Testis (tissue), 3 donors: ENCODE measurements around the gene ZNF581. TPM values are rescaled to one million over a fixed set of nuclear protein-coding genes. Genes with fewer than 3 reads are reported as not detected.

Experiments
- DNase-seq: peaks from one replicate; pipeline ENCODE4 v3.0.0-alpha.2; 2019
- H3K27ac ChIP-seq, 2 donors: fragments of 200-600 bp; sonication (generic); one replicate each; pipeline ENCODE4 v1.5.1; 2019
- H3K27me3 ChIP-seq: fragments of 200-600 bp; sonication (generic); one replicate; pipeline ENCODE4 v1.5.1; 2019
- H3K36me3 ChIP-seq: fragments of 200-600 bp; sonication (generic); one replicate; pipeline ENCODE4 v1.5.1; 2017; ENCODE audit warnings: low read depth; ENCODE audit errors: missing control alignments
- H3K4me1 ChIP-seq: fragments of 200-600 bp; sonication (generic); one replicate; pipeline ENCODE4 v1.5.1; 2019
- H3K4me3 ChIP-seq, 2 donors: fragments of 200-600 bp; sonication (generic); one replicate each; pipeline ENCODE4 v1.5.1; 2017 to 2019
- H3K9me3 ChIP-seq: fragments of 200-600 bp; sonication (generic); one replicate; pipeline ENCODE4 v1.5.1; 2017
- POLR2A ChIP-seq: fragments of 450-650 bp; IDR thresholded peaks from one replicate; pipeline ENCODE4 v1.6.1; 2017; ENCODE audit warnings: antibody characterized with exemption, mild to moderate bottlenecking, moderate library complexity
- WGBS, 2 donors: methylation state at CpG; one replicate each; pipeline ENCODE4 v1.1.5; 2018; 5-methylcytosine and 5-hydroxymethylcytosine counted together
- intact Hi-C: fragments of 100-400 bp; cut with DNase I; formaldehyde crosslinking; loops from one replicate; pipeline ENCODE4 v1.15.1; 2023; ENCODE audit warnings: low total_unique reads
- polyA plus RNA-seq: library from polyadenylated mRNA; stranded (reverse); fragments of 350-450 nt; fragmentation: Illumina TruSeq; extraction: RNeasy Lipid Tissue Mini Kit (QIAGEN cat#74804); gene quantifications from one replicate; pipeline ENCODE4 v1.2.3, GENCODE V29; 2014; ENCODE audit warnings: low read depth, low replicate concordance; ENCODE audit not compliant: insufficient read depth
- total RNA-seq, 2 donors: library from RNA; depleted of rRNA; stranded (reverse); fragments of >200 nt; gene quantifications; one replicate each; pipeline ENCODE4 v1.2.3, GENCODE V29; 2016
- TF ChIP-seq, protein P1 (sequence below), 3 experiments: fragments of 450-650 bp in 2 of 3; fragments of 200-600 bp in 1 of 3; sonication (generic) in 1 of 3; IDR thresholded peaks; one replicate each; pipeline ENCODE4 v1.5.1; 2016 to 2019; ENCODE audit warnings: antibody characterized with exemption in 3 of 3, mild to moderate bottlenecking in 2 of 3, moderate library complexity in 1 of 3

Gene ZNF581
- total and polyA plus RNA-seq, 3 donors from 2014 or later = 17.3 to 31.2 (median 18.4) TPM

DNA sequence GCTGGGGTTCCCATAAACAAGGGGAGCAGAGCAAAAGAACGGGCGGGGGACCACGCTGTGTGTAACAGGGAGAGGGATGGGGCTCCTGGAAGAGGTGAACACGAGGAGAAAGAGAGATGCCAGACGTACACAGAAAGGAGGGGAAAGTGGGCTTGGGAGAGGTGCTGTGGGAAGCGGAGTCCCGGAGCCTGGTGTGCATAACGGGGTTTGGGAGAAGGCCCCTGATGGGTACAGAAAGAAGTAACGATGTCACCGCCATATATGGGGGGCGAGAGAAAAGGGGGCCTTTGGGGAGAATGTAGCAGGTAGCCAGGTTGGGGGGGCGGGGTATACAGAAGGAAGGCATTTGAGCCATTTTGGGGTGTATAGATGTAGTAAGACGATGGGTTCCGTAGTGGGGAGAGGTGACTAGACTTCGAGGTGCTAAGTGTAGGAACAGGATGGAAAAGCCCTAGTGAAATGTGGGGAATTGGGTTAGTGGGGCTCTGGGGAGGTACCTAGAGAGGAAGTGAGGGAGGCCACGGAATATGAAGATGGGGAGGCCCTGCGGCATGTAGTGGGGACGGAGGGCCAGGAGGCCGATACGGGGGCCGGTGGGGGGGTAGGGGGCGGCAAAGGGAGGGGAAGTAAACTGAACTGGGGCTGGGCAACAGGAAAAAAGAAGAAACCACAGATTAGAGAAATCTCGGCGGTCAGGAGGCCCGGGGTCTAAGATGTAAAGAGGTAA, 1.9 kb upstream of the ZNF581 start:
- no peaks in the 10 kb centered on the region for H3K36me3 ChIP-seq
- peak overlapping the region; percentile 76 to 93 for H3K27ac ChIP-seq
- intact Hi-C loops = no loop called here
- no peak for DNase-seq
- peaks cover 29% of the 10 kb centered on the region for H3K4me1 ChIP-seq
- peak overlapping the region; percentile 95 to 96 for H3K4me3 ChIP-seq
- no peaks in the 10 kb centered on the region for H3K9me3 ChIP-seq
- WGBS, 2 donors = 0 to 1% methylated on average over 25 of the region's 25 CpGs
- TF ChIP-seq, protein P1, sequence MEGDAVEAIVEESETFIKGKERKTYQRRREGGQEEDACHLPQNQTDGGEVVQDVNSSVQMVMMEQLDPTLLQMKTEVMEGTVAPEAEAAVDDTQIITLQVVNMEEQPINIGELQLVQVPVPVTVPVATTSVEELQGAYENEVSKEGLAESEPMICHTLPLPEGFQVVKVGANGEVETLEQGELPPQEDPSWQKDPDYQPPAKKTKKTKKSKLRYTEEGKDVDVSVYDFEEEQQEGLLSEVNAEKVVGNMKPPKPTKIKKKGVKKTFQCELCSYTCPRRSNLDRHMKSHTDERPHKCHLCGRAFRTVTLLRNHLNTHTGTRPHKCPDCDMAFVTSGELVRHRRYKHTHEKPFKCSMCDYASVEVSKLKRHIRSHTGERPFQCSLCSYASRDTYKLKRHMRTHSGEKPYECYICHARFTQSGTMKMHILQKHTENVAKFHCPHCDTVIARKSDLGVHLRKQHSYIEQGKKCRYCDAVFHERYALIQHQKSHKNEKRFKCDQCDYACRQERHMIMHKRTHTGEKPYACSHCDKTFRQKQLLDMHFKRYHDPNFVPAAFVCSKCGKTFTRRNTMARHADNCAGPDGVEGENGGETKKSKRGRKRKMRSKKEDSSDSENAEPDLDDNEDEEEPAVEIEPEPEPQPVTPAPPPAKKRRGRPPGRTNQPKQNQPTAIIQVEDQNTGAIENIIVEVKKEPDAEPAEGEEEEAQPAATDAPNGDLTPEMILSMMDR (IDR thresholded peaks at IDR 0.05) = no peak
- no peak for TF ChIP-seq POLR2A
- no peaks in the 10 kb centered on the region for H3K27me3 ChIP-seq

DNA sequence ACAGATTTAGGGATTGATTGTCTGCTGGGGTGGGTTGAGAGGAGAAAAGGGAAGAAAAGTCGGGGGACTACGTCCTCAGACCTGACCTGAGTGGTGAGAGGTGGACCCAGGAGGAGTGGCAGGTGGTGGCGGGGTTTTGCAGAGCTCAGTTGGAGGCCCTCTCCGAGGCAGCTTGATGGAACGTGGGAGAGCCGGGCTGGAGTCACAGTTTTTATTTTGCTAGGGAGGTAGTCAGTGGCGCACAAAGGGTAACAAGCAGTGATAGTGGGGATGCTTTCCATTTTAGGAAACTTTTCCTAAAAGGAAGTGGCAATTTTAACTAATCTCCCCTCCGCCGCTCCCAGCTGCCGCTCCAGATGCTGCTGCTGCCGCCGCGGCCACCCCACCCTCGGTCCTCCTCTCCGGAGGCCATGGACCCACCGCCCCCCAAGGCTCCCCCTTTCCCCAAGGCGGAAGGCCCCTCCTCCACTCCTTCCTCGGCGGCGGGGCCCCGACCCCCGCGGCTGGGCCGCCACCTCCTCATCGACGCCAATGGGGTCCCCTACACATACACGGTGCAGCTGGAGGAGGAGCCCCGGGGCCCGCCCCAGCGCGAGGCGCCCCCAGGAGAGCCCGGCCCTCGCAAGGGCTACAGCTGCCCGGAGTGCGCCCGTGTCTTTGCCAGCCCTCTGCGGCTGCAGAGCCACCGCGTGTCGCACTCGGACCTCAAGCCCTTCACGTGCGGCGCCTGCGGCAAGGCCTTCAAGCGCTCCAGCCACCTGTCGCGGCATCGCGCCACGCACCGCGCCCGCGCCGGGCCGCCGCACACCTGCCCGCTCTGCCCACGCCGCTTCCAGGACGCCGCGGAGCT, 1.1 kb upstream of the ZNF581 start:
- Histone ChIP-seq H3K27ac (peak overlapping the region; percentile 76 to 93), H3K36me3 (no peaks in the 10 kb centered on the region), H3K4me3 (peak overlapping the region; percentile 95 to 96), H3K9me3 (no peaks in the 10 kb centered on the region), H3K4me1 (peaks cover 24% of the 10 kb centered on the region), H3K27me3 (no peaks in the 10 kb centered on the region)
- TF ChIP-seq, protein P1 (IDR thresholded peaks at IDR 0.05) = no peak
- TF ChIP-seq POLR2A = no peak
- DNase-seq = peak; percentile 59
- WGBS, 2 donors = 0 to 1% methylated on average over 16 to 60 of the region's 65 CpGs
- intact Hi-C loops = no loop called here

DNA sequence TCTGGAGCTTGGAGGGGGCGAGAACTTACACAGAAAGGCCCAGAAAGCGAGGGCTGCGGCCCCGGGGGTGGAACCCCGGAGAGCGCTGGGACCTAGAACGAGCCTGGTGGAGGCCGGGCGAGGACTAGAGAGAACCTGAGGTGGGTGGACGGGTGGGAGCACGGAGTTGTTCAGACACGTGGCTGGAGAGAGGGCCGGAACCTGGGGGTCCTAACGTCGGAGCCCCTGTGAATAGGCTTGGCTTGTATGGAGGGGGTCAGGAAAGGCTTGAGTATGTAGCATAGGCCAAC, 383 bp downstream of the ZNF581 start:
- Histone ChIP-seq H3K4me1 (peaks cover 27% of the 10 kb centered on the region), H3K27ac (peak overlapping the region; percentile 89 to 93), H3K9me3 (no peaks in the 10 kb centered on the region), H3K4me3 (peak overlapping the region; percentile 95 to 96), H3K36me3 (no peaks in the 10 kb centered on the region), H3K27me3 (no peaks in the 10 kb centered on the region)
- WGBS, 2 donors = 1% methylated on average over 15 of the region's 15 CpGs
- intact Hi-C loops = no loop called here
- no peak for DNase-seq
- TF ChIP-seq POLR2A = no peak
- TF ChIP-seq, protein P1 (IDR thresholded peaks at IDR 0.05) = no peak

DNA sequence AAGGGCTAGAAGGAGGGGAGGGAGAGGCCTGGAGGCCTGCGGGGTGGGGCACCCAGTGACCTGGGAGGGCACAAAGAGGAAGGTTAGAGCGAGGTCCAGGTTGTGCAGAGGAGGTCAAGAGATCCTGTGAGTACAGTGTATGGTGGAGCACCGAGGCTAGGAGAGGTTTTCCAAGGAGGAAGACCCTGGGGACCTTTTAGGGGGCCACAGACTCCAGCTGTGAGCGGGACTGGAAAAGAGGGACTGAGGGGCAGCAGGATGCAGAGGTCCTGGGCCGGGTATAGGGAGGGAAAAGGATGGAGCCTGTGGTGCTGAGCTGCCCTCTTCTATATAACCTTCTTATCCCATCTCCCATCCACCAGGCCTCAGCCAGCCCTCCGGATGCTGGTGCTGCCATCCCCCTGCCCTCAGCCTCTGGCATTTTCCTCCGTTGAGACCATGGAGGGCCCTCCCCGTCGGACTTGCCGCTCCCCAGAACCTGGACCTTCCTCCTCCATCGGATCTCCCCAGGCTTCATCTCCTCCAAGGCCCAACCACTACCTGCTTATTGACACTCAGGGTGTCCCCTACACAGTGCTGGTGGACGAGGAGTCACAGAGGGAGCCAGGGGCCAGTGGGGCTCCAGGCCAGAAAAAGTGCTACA, 863 bp downstream of the ZNF581 start:
- TF ChIP-seq, protein P1 (IDR thresholded peaks at IDR 0.05) = no peak
- TF ChIP-seq POLR2A = no peak
- peak overlapping the region; percentile 95 to 96 for H3K4me3 ChIP-seq
- H3K4me1 ChIP-seq = peaks cover 30% of the 10 kb centered on the region
- H3K27me3 ChIP-seq = no peaks in the 10 kb centered on the region
- no peak for DNase-seq
- intact Hi-C loops = no loop called here
- H3K27ac ChIP-seq = peak overlapping the region; percentile 89 to 93
- no peaks in the 10 kb centered on the region for H3K36me3 ChIP-seq
- 43 to 50% methylated on average over 12 of the region's 12 CpGs for WGBS, 2 donors
- no peaks in the 10 kb centered on the region for H3K9me3 ChIP-seq
